Nephron (organoid): ENCODE data around the gene SRP14.
"Not testable (repeated sequence)": the region's sequence is repeated elsewhere in the genome, so short reads cannot be mapped to it uniquely, and the experiment has no call there.

Experiments
- H3K27ac Mint-ChIP-seq, 3 experiments: 2 replicates each; pipeline ENCODE4 v1.8.0; 2020; ENCODE audit warnings: mixed read lengths in 3 of 3, mild to moderate bottlenecking in 2 of 3, moderate library complexity in 1 of 3
- H3K27me3 Mint-ChIP-seq: 2 replicates; pipeline ENCODE4 v1.8.0; 2021; ENCODE audit warnings: low read depth, mild to moderate bottlenecking, moderate library complexity, mixed read lengths
- H3K36me3 Mint-ChIP-seq: 2 replicates; pipeline ENCODE4 v1.8.0; 2020; ENCODE audit warnings: low read depth, mixed read lengths
- H3K4me1 Mint-ChIP-seq: 2 replicates; pipeline ENCODE4 v1.8.0; 2020; ENCODE audit warnings: mixed read lengths
- H3K4me3 Mint-ChIP-seq, 3 experiments: 2 replicates each; pipeline ENCODE4 v1.8.0; 2020; ENCODE audit warnings: mild to moderate bottlenecking in 3 of 3, mixed read lengths in 3 of 3, moderate library complexity in 2 of 3
- H3K9me3 Mint-ChIP-seq: 2 replicates; pipeline ENCODE4 v1.8.0; 2020; ENCODE audit warnings: mixed read lengths
- TF ChIP-seq, protein P1 (sequence below), 3 experiments: fragments of 200-600 bp; sonication (generic); IDR thresholded peaks; one replicate each; pipeline ENCODE4 v1.5.0; 2021; ENCODE audit warnings: antibody characterized with exemption in 3 of 3; ENCODE audit not compliant: unreplicated experiment in 3 of 3

SRP14 gene

DNA sequence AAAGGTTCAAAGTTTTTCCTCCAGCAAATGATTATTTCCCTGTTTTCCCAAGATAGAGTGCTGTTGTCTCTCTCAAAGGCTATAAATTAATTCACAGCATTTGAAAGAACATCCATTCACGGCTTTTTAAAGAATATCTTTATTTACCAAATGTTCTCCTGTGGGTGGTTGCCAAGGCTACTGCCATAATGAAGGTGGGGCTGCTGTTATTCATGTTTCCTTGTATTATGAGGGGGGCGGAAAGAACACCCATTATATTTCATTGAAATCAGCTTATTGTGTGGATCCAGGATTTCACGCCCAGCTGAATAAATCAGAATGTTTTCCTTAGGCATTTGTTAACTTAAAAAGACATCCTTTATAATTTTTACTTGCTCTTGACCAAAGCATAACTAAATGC lies 10.1 kb downstream of the SRP14 start:
- Mint-ChIP-seq H3K36me3 (peaks cover 73% of the 10 kb centered on the region), H3K27ac (no peak overlapping the region), H3K4me3 (no peak overlapping the region), H3K4me1 (peaks cover 8% of the 10 kb centered on the region), H3K9me3 (no peaks in the 10 kb centered on the region), H3K27me3 (no peaks in the 10 kb centered on the region)
- TF ChIP-seq, protein P1, sequence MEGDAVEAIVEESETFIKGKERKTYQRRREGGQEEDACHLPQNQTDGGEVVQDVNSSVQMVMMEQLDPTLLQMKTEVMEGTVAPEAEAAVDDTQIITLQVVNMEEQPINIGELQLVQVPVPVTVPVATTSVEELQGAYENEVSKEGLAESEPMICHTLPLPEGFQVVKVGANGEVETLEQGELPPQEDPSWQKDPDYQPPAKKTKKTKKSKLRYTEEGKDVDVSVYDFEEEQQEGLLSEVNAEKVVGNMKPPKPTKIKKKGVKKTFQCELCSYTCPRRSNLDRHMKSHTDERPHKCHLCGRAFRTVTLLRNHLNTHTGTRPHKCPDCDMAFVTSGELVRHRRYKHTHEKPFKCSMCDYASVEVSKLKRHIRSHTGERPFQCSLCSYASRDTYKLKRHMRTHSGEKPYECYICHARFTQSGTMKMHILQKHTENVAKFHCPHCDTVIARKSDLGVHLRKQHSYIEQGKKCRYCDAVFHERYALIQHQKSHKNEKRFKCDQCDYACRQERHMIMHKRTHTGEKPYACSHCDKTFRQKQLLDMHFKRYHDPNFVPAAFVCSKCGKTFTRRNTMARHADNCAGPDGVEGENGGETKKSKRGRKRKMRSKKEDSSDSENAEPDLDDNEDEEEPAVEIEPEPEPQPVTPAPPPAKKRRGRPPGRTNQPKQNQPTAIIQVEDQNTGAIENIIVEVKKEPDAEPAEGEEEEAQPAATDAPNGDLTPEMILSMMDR (IDR thresholded peaks at IDR 0.05; ENCODE audit: unreplicated experiment in 3 of 3) = no peak

DNA sequence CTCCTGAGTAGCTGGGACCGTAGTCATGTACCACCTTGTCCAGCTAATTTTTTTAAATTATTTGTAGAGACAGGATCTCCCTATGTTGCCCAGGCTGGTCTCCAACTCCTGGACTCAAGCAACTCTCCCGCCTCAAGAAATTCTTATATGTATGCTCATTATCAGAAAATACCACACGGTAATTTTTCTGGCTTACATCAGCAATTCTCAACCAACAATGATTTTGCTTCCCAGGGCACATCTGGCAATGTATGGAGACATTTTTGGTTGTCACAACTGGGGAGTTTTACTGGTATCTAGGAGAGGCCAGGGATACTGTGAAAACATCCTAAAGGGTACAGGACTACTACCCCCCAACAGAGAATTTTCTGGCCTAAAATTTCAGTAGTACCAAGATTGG lies 10.8 kb downstream of the SRP14 start:
- TF ChIP-seq, protein P1 (IDR thresholded peaks at IDR 0.05; ENCODE audit: unreplicated experiment in 3 of 3) = no peak
- Mint-ChIP-seq H3K27ac (no peak overlapping the region), H3K36me3 (peaks cover 79% of the 10 kb centered on the region), H3K9me3 (no peaks in the 10 kb centered on the region), H3K27me3 (no peaks in the 10 kb centered on the region), H3K4me3 (no peak overlapping the region), H3K4me1 (peaks cover 8% of the 10 kb centered on the region)

DNA sequence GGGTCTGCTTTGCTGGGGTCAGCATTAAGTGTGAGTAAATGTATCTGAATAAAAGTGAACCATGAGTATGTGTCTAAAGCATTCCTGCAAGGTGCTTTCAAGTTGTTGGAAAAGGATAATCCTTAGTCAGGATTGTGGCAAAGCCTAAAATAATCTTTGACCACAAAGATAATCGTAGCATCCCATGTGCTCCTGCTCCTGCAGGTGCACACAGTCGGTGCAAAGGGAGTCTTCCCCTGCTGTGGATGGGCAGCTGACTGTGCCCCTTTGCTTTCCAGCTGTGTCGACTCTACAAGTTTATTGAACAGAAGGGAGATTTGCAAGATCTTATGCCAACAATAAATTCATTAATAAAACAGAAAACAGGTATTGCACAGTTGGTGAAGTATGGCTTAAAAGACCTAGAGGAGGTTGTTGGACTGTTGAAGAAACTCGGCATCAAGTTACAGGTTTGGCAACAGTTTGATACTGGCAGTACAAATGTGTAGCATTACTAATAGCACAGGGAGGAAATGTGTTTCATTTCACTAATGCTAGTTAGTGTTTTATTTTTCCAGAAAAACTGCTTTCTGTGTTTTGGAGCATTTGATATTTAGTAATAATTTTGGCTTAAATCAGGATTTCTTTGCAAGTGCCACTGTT lies 22.6 kb downstream of the SRP14 start:
- Mint-ChIP-seq H3K36me3 (peaks cover 90% of the 10 kb centered on the region), H3K27ac (no peak overlapping the region), H3K27me3 (peaks cover 2% of the 10 kb centered on the region), H3K4me3 (no peak overlapping the region), H3K4me1 (no peaks in the 10 kb centered on the region), H3K9me3 (peaks cover 41% of the 10 kb centered on the region)
- TF ChIP-seq, protein P1 (IDR thresholded peaks at IDR 0.05; ENCODE audit: unreplicated experiment in 3 of 3) = no peak

DNA sequence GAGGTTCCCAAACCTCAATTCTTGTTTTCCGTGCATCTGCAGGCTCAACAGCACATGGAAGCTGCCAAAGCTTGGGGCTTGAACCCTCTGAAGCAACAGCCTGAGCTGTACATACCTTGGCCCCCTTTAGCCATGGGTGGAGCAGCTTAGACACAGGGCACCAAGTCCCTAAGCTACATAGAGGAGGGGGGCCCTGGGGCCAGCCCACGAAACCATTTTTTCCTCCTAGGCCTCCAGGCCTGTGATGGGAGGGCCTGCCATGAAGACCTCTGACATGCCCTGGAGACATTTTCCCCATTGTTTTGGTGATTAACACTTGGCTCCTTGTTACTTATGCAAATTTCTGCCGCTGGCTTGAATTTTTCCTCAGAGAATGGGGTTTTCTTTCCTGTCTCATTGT lies 24.6 kb downstream of the SRP14 start:
- H3K36me3 Mint-ChIP-seq = peaks cover 91% of the 10 kb centered on the region
- TF ChIP-seq, protein P1 (IDR thresholded peaks at IDR 0.05; ENCODE audit: unreplicated experiment in 3 of 3) = no peak
- no peak overlapping the region for H3K4me3 Mint-ChIP-seq
- no peaks in the 10 kb centered on the region for H3K27me3 Mint-ChIP-seq
- no peaks in the 10 kb centered on the region for H3K4me1 Mint-ChIP-seq
- no peak overlapping the region for H3K27ac Mint-ChIP-seq
- peaks cover 33% of the 10 kb centered on the region for H3K9me3 Mint-ChIP-seq

DNA sequence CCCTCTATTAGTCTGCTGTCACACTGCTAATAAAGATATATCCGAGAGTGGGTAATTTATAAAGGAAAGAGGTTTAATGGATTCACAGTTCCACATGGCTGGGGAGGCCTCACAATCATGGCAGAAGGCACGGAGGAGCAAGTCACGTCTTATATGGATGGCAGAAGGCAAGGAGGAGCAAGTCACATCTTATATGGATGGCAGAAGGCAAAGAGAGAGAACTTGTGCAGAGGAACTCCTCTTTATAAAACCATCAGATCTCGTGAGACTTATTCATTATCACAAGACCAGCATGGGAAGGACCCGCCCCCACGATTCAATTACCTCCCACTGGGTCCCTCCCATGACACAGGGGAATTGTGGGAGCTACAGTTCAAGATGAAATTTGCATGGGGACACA lies 25.6 kb downstream of the SRP14 start:
- peaks cover 33% of the 10 kb centered on the region for H3K9me3 Mint-ChIP-seq
- peaks cover 90% of the 10 kb centered on the region for H3K36me3 Mint-ChIP-seq
- not testable (repeated sequence) for H3K27me3 Mint-ChIP-seq

DNA sequence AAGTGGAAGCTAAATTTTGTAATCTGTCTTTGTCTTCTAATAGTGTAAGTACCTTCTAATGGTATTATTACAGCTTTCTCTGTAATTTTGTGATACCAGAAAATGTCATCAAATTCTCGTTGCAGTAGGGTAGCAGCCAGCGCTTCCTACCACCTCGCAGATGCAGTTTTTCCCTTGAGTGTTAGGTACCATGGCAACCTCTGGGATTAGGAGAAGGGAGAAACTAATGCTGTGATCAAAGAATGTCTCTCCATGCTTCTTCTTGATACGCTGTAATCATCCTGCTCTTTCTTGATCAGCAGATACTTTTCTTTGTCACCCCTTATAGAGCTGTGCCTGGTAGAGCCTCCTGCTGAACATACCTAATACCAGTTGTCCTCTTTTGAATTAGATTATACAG lies 27.7 kb downstream of the SRP14 start:
- Mint-ChIP-seq H3K9me3 (peaks cover 33% of the 10 kb centered on the region), H3K4me3 (no peak overlapping the region), H3K27ac (no peak overlapping the region), H3K27me3 (no peaks in the 10 kb centered on the region), H3K36me3 (peaks cover 85% of the 10 kb centered on the region), H3K4me1 (no peaks in the 10 kb centered on the region)
- TF ChIP-seq, protein P1 (IDR thresholded peaks at IDR 0.05; ENCODE audit: unreplicated experiment in 3 of 3) = no peak

More for the DNA sequence above, 25.6 kb downstream of the SRP14 start:
- not testable (repeated sequence) for H3K4me3 Mint-ChIP-seq, H3K27ac Mint-ChIP-seq, H3K4me1 Mint-ChIP-seq
